HepG2 (cell line): ENCODE data around the gene ZNF524. TPM values are rescaled to one million over a fixed set of nuclear protein-coding genes. Genes with fewer than 3 reads are reported as not detected.

ENCODE experiments used
- ATAC-seq: fragments of 200-7000 bp; cut with Tn5 transposase; 3 replicates; pipeline ENCODE4 v1.9.1; 2020; ENCODE audit warnings: mild to moderate bottlenecking, moderate library complexity
- BruUV-seq: library from RNA; stranded (reverse); fragments of 400-500 nt; replicated peaks from 2 replicates; lab custom pipeline; 2021; lab: Mats Ljungman, UMichigan
- CTCF ChIA-PET: fragments of 300-600 bp; formaldehyde crosslinking; extraction: SDS; loops from one replicate; lab custom pipeline; 2021; ENCODE audit warnings: low total read pairs, inconsistent platforms, low intra/inter-chr PET ratio; lab: Yijun Ruan, JAX
- POLR2A ChIA-PET: fragments of 350-600 bp; sonication (Branson Sonifier 250); formaldehyde crosslinking; loops from one replicate; lab custom pipeline; 2020; ENCODE audit warnings: antibody characterized with exemption, inconsistent platforms; lab: Yijun Ruan, JAX
- DNase-seq: peaks from one replicate; pipeline ENCODE4 v3.0.0-alpha.2; 2015; ENCODE audit warnings: low spot score
- FAIRE-seq: peaks from 3 replicates; lab custom pipeline; 2011; peaks lifted over from hg19 to GRCh38; lab: Jason Lieb, UNC
- H2AFZ ChIP-seq: one replicate; pipeline ENCODE4 v1.6.1; 2011; ENCODE audit warnings: low read length, inconsistent platforms
- H3K27ac ChIP-seq: fragments of 300-600 bp; 3 replicates; pipeline ENCODE4 v1.8.0; 2011; ENCODE audit warnings: mixed run types, mild to moderate bottlenecking, mixed read lengths, low read length, inconsistent platforms; ENCODE audit not compliant: insufficient read depth; ENCODE audit errors: extremely low read length
- H3K27me3 ChIP-seq, 2 experiments: fragments of 200-600 bp in 1 of 2; 2 replicates in 1 of 2; 3 replicates in 1 of 2; pipeline versions ENCODE4 v1.6.0 to v1.8.0; 2011; ENCODE audit warnings: low read length in 2 of 2, mild to moderate bottlenecking in 2 of 2, moderate library complexity in 2 of 2, inconsistent platforms in 1 of 2; ENCODE audit not compliant: insufficient read depth in 2 of 2, control insufficient read depth in 1 of 2
- H3K36me3 ChIP-seq, 2 experiments: fragments of 200-600 bp in 1 of 2; replicated peaks in 1 of 2; 2 replicates in 1 of 2; 3 replicates in 1 of 2; pipeline versions ENCODE4 v1.5.1 to v1.8.0; 2011; ENCODE audit warnings: low read length in 2 of 2, inconsistent platforms in 1 of 2; ENCODE audit not compliant: insufficient read depth in 2 of 2, control insufficient read depth in 1 of 2
- H3K4me1 ChIP-seq: 2 replicates; pipeline ENCODE4 v1.5.1; 2012; ENCODE audit warnings: low read length, inconsistent platforms; ENCODE audit not compliant: insufficient read depth
- H3K4me2 ChIP-seq: 2 replicates; pipeline ENCODE4 v1.6.0; 2011; ENCODE audit warnings: low read depth, low read length, inconsistent platforms
- H3K4me3 ChIP-seq, 3 experiments: fragments of 200-600 bp in 1 of 3; sonication (generic), shearing (Covaris generic) in 1 of 3; replicated peaks in 1 of 3; 2 replicates each; pipeline ENCODE4 v1.5.1; 2011 to 2016; ENCODE audit warnings: low read length in 3 of 3, inconsistent platforms in 2 of 3, low read depth in 2 of 3, mild to moderate bottlenecking in 2 of 3, control low read depth in 1 of 3, mixed read lengths in 1 of 3; ENCODE audit not compliant: insufficient read depth in 1 of 3
- H3K79me2 ChIP-seq: one replicate; pipeline ENCODE4 v1.6.1; 2011; ENCODE audit warnings: low read length, inconsistent platforms; ENCODE audit not compliant: insufficient read depth
- H3K9ac ChIP-seq: 2 replicates; pipeline ENCODE4 v1.6.0; 2011; ENCODE audit warnings: mild to moderate bottlenecking, low read depth, low read length, inconsistent platforms; ENCODE audit not compliant: insufficient read depth
- H3K9me3 ChIP-seq: 2 replicates; pipeline ENCODE4 v1.5.1; 2012; ENCODE audit warnings: mild to moderate bottlenecking, low read length
- H4K20me1 ChIP-seq: 2 replicates; pipeline ENCODE4 v1.6.0; 2011; ENCODE audit warnings: inconsistent platforms, mild to moderate bottlenecking, low read length, moderate library complexity; ENCODE audit not compliant: insufficient read depth
- EZH2 ChIP-seq: conservative IDR thresholded peaks from 2 replicates; pipeline ENCODE4 v1.6.1; 2012; ENCODE audit warnings: mild to moderate bottlenecking, low read depth, low read length, moderate library complexity
- FOSL2 ChIP-seq: sonication (generic); formaldehyde crosslinking; IDR thresholded peaks from 2 replicates; pipeline ENCODE4 v1.4.0; 2020; ENCODE audit warnings: missing genetic modification reagents
- HOXD1 ChIP-seq: sonication (generic); formaldehyde crosslinking; IDR thresholded peaks from 2 replicates; pipeline ENCODE4 v1.5.0; 2020; ENCODE audit warnings: missing genetic modification reagents
- KLF16 ChIP-seq, 2 experiments: sonication (generic) in 1 of 2; formaldehyde crosslinking in 1 of 2; IDR thresholded peaks; 2 replicates each; pipeline versions ENCODE4 v1.6.1 to v1.8.0; 2016 to 2023; ENCODE audit warnings: missing genetic modification reagents in 2 of 2, missing compliant biosample characterization in 1 of 2
- NFIB ChIP-seq: sonication (generic); formaldehyde crosslinking; IDR thresholded peaks from 2 replicates; pipeline ENCODE4 v1.9.0; 2021; ENCODE audit warnings: missing genetic modification reagents, mild to moderate bottlenecking, borderline replicate concordance
- NR2F2 ChIP-seq: IDR thresholded peaks from 2 replicates; pipeline ENCODE4 v1.6.1; 2012; ENCODE audit warnings: low read depth, inconsistent platforms, borderline replicate concordance
- RAD51 ChIP-seq: fragments of 450-650 bp; IDR thresholded peaks from 2 replicates; pipeline ENCODE4 v1.6.1; 2016; ENCODE audit warnings: borderline replicate concordance
- RBFOX2 ChIP-seq: fragments of 200-400 bp; formaldehyde crosslinking; IDR thresholded peaks from 2 replicates; pipeline ENCODE4 v1.6.1; 2017; ENCODE audit warnings: low read depth, mild to moderate bottlenecking, low read length
- YY1 ChIP-seq: IDR thresholded peaks from 2 replicates; pipeline ENCODE4 v1.6.1; 2011; ENCODE audit warnings: low read length, low read depth, moderate library complexity, mild to moderate bottlenecking; ENCODE audit not compliant: insufficient read depth, insufficient replicate concordance
- ZFP62 ChIP-seq: sonication (generic); formaldehyde crosslinking; IDR thresholded peaks from 2 replicates; pipeline ENCODE4 v1.4.0; 2020; ENCODE audit warnings: missing genetic modification reagents
- ZKSCAN1 ChIP-seq: fragments of 150-350 bp; IDR thresholded peaks from 2 replicates; pipeline ENCODE4 v1.6.1; 2014; ENCODE audit warnings: low read length
- ZNF629 ChIP-seq: sonication (generic); formaldehyde crosslinking; conservative IDR thresholded peaks from 2 replicates; pipeline ENCODE4 v1.5.0; 2020; ENCODE audit warnings: missing genetic modification reagents
- WGBS: methylation state at CpG from one replicate; pipeline ENCODE4 v1.1.6; 2017; ENCODE audit warnings: low lambda C conversion rate; 5-methylcytosine and 5-hydroxymethylcytosine counted together
- in situ Hi-C: cut with HindIII; loops from 2 replicates; pipeline ENCODE4 v1.10.0; 2017; ENCODE audit warnings: low pct_unique_long_range_greater_than_20kb; ENCODE audit not compliant: extremely low pct_ligation_motif_present
- intact Hi-C: fragments of 100-400 bp; cut with micrococcal nuclease; formaldehyde crosslinking; loops from one replicate; pipeline ENCODE4 v1.10.0; 2022; ENCODE audit not compliant: unreplicated experiment
- polyA plus RNA-seq, 8 experiments: library from polyadenylated mRNA; depleted of rRNA in 3 of 8; stranded (reverse) in 7 of 8; unstranded in 1 of 8; fragments of >200 nt; fragmentation: Illumina TruSeq in 4 of 8; extraction: Trizol in 4 of 8; gene quantifications; 2 replicates each; pipeline versions ENCODE4 v1.2.1 to v1.2.3, GENCODE V29; 2011 to 2016; ENCODE audit warnings: low read depth in 4 of 8, missing spikeins in 1 of 8, mixed read lengths in 1 of 8; ENCODE audit not compliant: insufficient read depth in 1 of 8
- total RNA-seq, 5 experiments: library from RNA; depleted of rRNA; stranded (reverse); fragments of >200 nt; fragmentation: Illumina TruSeq; extraction: Trizol; gene quantifications; 2 replicates each; pipeline ENCODE4 v1.2.3, GENCODE V29; 2016; ENCODE audit warnings: low read depth in 1 of 5
- TF ChIP-seq, protein P1 (sequence below): sonication (generic); formaldehyde crosslinking; IDR thresholded peaks from 2 replicates; pipeline ENCODE4 v1.5.1; 2020; ENCODE audit warnings: missing genetic modification reagents, mild to moderate bottlenecking, borderline replicate concordance
- TF ChIP-seq, protein P2 (sequence below): sonication (generic); formaldehyde crosslinking; IDR thresholded peaks from 2 replicates; pipeline ENCODE4 v1.8.1; 2023; ENCODE audit warnings: mild to moderate bottlenecking, inconsistent platforms, moderate library complexity, missing genetic modification reagents, borderline replicate concordance
- TF ChIP-seq, protein P3 (sequence below): sonication (generic); formaldehyde crosslinking; IDR thresholded peaks from 2 replicates; pipeline ENCODE4 v1.8.1; 2023; ENCODE audit warnings: missing genetic modification reagents, mild to moderate bottlenecking, borderline replicate concordance
- TF ChIP-seq, protein P4 (sequence below): sonication (generic); formaldehyde crosslinking; IDR thresholded peaks from 2 replicates; pipeline ENCODE4 v1.5.0; 2020; ENCODE audit warnings: mild to moderate bottlenecking, missing genetic modification reagents, borderline replicate concordance
- TF ChIP-seq, protein P5 (sequence below): sonication (generic); formaldehyde crosslinking; IDR thresholded peaks from 2 replicates; pipeline ENCODE4 v1.4.0; 2020; ENCODE audit warnings: missing genetic modification reagents, borderline replicate concordance

ZNF524 gene
- total and polyA plus RNA-seq, 2 of the 13 experiments (the other 11 are each of a cell fraction or from before 2014, with no cell fraction given), result 3.2 to 4.6 TPM

DNA sequence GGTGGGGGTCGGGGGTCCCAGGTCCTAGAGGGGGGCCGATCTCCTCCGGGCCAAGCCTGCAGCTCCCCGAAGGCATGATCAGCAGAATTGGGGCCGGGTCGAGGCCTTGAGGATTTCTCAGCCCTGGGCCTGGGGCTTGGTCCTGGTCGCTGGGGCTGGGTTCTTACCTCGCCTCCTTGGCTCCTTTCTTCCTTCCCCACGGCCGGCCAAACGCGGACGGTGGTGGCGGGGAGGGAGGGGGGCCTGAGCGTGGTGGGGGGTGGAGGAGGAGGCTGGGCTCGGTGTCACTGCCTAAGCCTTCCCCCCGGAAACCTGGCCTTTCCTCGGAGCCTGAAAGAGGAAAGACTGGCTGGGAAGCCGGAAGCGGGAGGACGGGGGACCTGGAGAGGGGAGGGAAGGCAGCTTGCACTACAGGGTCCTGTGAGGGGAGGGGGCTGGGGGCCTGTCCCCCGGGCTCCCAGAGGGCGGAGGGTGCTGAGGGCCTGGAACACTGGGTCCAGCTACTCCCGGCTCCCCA lies 19.4 kb upstream of the ZNF524 start, which contains the start of gene ZNF579:
Gene ZNF579 (minus strand): TSS at position 221 of the 517 bp plus-strand sequence. CDS start 1,209 bp downstream, outside the sequence.
- H3K27me3 ChIP-seq, result no peaks in the 10 kb centered on the region
- H3K4me3 ChIP-seq, result peak within 1 kb of the TSS; percentile 88 to 97 (median 95)
- peak within 1 kb of the TSS; percentile 79 for H3K27ac ChIP-seq
- ATAC-seq (peak; percentile 64), FAIRE-seq (no peak), DNase-seq (peak; percentile 80)
- in situ Hi-C loops, result no loop called here
- 0 out of 5 replicates have a peak, but pooled peaks cover 0 to 8% of the 10 kb centered on the region in 2 experiments for H3K36me3 ChIP-seq
- H3K79me2 ChIP-seq, result peaks cover 9% of the 10 kb centered on the region
- BruUV-seq, result no TSS peak
- ChIA-PET POLR2A (interaction anchor here (1.0 to 2.6 kb wide), 6 partner anchors 18 to 119 kb away, joined by 3 to 45 read pairs (median 4); partner anchors contain the start of genes FIZ1, ISOC2, ZNF524 and ZNF628), CTCF (no interaction called here)
- intact Hi-C loops, result loop anchor here (2.0 to 10.0 kb wide), 4 partner anchors 18 to 66 kb away; partner anchors contain the start of gene FIZ1
- H4K20me1 ChIP-seq, result no peaks in the 10 kb centered on the region
- H2AFZ ChIP-seq, result no peak within 1 kb of the TSS
- H3K9me3 ChIP-seq, result no peaks in the 10 kb centered on the region
- peak within 1 kb of the TSS; percentile 85 for H3K9ac ChIP-seq
- H3K4me2 ChIP-seq, result peak within 1 kb of the TSS; percentile 93
- WGBS, result 2% methylated on average over 11 of the region's 24 CpGs
- H3K4me1 ChIP-seq, result peaks cover 43% of the 10 kb centered on the region
- TF ChIP-seq HOXD1 (CRISPR knock-in tag), result 0 out of 2 replicates have a peak, but pooled peaks have one; percentile 53
- TF ChIP-seq NR2F2, result peak; percentile 34; the same call in 1 of the 2 replicates
- no peak for TF ChIP-seq EZH2
- TF ChIP-seq ZFP62 (CRISPR knock-in tag), result no peak
- TF ChIP-seq NFIB, result no peak
- TF ChIP-seq YY1, result peak; percentile 73
- TF ChIP-seq, protein P1, sequence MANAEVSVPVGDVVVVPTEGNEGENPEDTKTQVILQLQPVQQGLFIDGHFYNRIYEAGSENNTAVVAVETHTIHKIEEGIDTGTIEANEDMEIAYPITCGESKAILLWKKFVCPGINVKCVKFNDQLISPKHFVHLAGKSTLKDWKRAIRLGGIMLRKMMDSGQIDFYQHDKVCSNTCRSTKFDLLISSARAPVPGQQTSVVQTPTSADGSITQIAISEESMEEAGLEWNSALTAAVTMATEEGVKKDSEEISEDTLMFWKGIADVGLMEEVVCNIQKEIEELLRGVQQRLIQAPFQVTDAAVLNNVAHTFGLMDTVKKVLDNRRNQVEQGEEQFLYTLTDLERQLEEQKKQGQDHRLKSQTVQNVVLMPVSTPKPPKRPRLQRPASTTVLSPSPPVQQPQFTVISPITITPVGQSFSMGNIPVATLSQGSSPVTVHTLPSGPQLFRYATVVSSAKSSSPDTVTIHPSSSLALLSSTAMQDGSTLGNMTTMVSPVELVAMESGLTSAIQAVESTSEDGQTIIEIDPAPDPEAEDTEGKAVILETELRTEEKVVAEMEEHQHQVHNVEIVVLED, result no peak
- TF ChIP-seq, protein P2, sequence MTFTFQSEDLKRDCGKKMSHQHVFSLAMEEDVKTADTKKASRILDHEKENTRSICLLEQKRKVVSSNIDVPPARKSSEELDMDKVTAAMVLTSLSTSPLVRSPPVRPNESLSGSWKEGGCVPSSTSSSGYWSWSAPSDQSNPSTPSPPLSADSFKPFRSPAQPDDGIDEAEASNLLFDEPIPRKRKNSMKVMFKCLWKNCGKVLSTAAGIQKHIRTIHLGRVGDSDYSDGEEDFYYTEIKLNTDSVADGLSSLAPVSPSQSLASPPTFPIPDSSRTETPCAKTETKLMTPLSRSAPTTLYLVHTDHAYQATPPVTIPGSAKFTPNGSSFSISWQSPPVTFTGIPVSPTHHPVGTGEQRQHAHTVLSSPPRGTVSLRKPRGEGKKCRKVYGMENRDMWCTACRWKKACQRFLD (CRISPR knock-in tag), result peak; percentile 42; the same call in 1 of the 2 replicates
- TF ChIP-seq, protein P3, sequence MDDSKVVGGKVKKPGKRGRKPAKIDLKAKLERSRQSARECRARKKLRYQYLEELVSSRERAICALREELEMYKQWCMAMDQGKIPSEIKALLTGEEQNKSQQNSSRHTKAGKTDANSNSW (CRISPR knock-in tag), result no peak
- peak; percentile 41; the same call in 1 of the 2 replicates for TF ChIP-seq ZKSCAN1
- TF ChIP-seq, protein P4, sequence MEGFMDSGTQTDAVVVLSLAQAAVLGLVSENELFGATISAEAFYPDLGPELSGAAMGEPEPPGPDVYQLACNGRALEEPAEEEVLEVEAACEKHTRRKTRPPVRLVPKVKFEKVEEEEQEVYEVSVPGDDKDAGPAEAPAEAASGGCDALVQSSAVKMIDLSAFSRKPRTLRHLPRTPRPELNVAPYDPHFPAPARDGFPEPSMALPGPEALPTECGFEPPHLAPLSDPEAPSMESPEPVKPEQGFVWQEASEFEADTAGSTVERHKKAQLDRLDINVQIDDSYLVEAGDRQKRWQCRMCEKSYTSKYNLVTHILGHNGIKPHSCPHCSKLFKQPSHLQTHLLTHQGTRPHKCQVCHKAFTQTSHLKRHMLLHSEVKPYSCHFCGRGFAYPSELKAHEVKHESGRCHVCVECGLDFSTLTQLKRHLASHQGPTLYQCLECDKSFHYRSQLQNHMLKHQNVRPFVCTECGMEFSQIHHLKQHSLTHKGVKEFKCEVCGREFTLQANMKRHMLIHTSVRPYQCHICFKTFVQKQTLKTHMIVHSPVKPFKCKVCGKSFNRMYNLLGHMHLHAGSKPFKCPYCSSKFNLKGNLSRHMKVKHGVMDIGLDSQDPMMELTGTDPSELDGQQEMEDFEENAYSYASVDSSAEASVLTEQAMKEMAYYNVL (CRISPR knock-in tag), result peak; percentile 39; the same call in 1 of the 2 replicates
- peak; percentile 61; the same call in 1 of the 2 replicates for TF ChIP-seq FOSL2 (CRISPR knock-in tag)
- TF ChIP-seq RAD51, result no peak
- TF ChIP-seq KLF16 (CRISPR knock-in tag; IDR thresholded peaks at IDR 0.05), result peak in 1 of 2 experiments; percentile 12; a peak in 1 of 4 replicates
- TF ChIP-seq, protein P5, sequence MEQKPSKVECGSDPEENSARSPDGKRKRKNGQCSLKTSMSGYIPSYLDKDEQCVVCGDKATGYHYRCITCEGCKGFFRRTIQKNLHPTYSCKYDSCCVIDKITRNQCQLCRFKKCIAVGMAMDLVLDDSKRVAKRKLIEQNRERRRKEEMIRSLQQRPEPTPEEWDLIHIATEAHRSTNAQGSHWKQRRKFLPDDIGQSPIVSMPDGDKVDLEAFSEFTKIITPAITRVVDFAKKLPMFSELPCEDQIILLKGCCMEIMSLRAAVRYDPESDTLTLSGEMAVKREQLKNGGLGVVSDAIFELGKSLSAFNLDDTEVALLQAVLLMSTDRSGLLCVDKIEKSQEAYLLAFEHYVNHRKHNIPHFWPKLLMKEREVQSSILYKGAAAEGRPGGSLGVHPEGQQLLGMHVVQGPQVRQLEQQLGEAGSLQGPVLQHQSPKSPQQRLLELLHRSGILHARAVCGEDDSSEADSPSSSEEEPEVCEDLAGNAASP (CRISPR knock-in tag), result 0 out of 2 replicates have a peak, but pooled peaks have one; percentile 34
- TF ChIP-seq ZNF629, result 0 out of 2 replicates have a peak, but pooled peaks have one; percentile 12
- TF ChIP-seq RBFOX2, result peak; percentile 61
